Mucosa of stomach (tissue), 1 donor: ENCODE measurements around the gene SLC35E3.
A peak's percentile ranks its signal among the peaks of the same experiment; 100 is the strongest.
"Not testable (repeated sequence)": the region's sequence is repeated elsewhere in the genome, so short reads cannot be mapped to it uniquely, and the experiment has no call there.

Experiments used
- H3K27me3 ChIP-seq: one replicate; pipeline ENCODE4 v1.7.0; 2013; ENCODE audit warnings: mild to moderate bottlenecking, low read length; ENCODE audit not compliant: control insufficient read depth, insufficient read depth
- H3K36me3 ChIP-seq: one replicate; pipeline ENCODE4 v1.7.0; 2013; ENCODE audit warnings: low read length; ENCODE audit not compliant: control insufficient read depth, insufficient read depth
- H3K4me1 ChIP-seq: one replicate; pipeline ENCODE4 v1.7.0; 2013; ENCODE audit warnings: mild to moderate bottlenecking, low read length; ENCODE audit not compliant: control insufficient read depth, insufficient read depth
- H3K4me3 ChIP-seq: one replicate; pipeline ENCODE4 v1.7.0; 2013; ENCODE audit warnings: low read length
- H3K9ac ChIP-seq: one replicate; pipeline ENCODE4 v1.7.0; 2013; ENCODE audit warnings: mild to moderate bottlenecking, low read length, moderate library complexity
- H3K9me3 ChIP-seq: one replicate; pipeline ENCODE4 v1.7.0; 2013; ENCODE audit warnings: mild to moderate bottlenecking, low read length, moderate library complexity; ENCODE audit not compliant: control insufficient read depth
- donor health status: Pancreatic carcinoma.

The SLC35E3 gene

GRCh38 chr12:68802911-68803651, 57.1 kb downstream of the SLC35E3 start:
- not testable (repeated sequence) for H3K4me3 ChIP-seq, H3K9ac ChIP-seq, H3K36me3 ChIP-seq, H3K27me3 ChIP-seq, H3K4me1 ChIP-seq, H3K9me3 ChIP-seq

- Histone ChIP-seq H3K9ac (no peak overlapping the region), H3K4me1 (peaks cover 6% of the 10 kb centered on the region), H3K36me3 (no peaks in the 10 kb centered on the region), H3K4me3 (no peak overlapping the region), H3K27me3 (no peaks in the 10 kb centered on the region), H3K9me3 (no peaks in the 10 kb centered on the region)
These were observed 58.1 kb downstream of the SLC35E3 start for GRCh38 chr12:68803948-68804656.

- Histone ChIP-seq H3K9ac (no peak overlapping the region), H3K9me3 (no peaks in the 10 kb centered on the region), H3K27me3 (no peaks in the 10 kb centered on the region), H3K4me1 (peaks cover 6% of the 10 kb centered on the region), H3K4me3 (no peak overlapping the region), H3K36me3 (no peaks in the 10 kb centered on the region)
These were observed 58.9 kb downstream of the SLC35E3 start for GRCh38 chr12:68804657-68805591.

- H3K27me3 ChIP-seq: no peaks in the 10 kb centered on the region
- H3K4me3 ChIP-seq: no peak overlapping the region
- no peak overlapping the region for H3K9ac ChIP-seq
- no peaks in the 10 kb centered on the region for H3K36me3 ChIP-seq
- H3K9me3 ChIP-seq: no peaks in the 10 kb centered on the region
- peaks cover 6% of the 10 kb centered on the region for H3K4me1 ChIP-seq
These were observed 59.7 kb downstream of the SLC35E3 start for GRCh38 chr12:68805592-68806120.

- Histone ChIP-seq H3K4me3 (no peak overlapping the region), H3K27me3 (no peaks in the 10 kb centered on the region), H3K36me3 (no peaks in the 10 kb centered on the region), H3K9ac (no peak overlapping the region), H3K9me3 (no peaks in the 10 kb centered on the region), H3K4me1 (peaks cover 12% of the 10 kb centered on the region)
These were observed 60.7 kb downstream of the SLC35E3 start for GRCh38 chr12:68806488-68807237.

- Histone ChIP-seq H3K4me1 (peaks cover 14% of the 10 kb centered on the region), H3K4me3 (peak overlapping the region; percentile 74), H3K9ac (peak overlapping the region; percentile 96)
- H3K36me3 ChIP-seq, H3K9me3 ChIP-seq, H3K27me3 ChIP-seq: not testable (repeated sequence)
These were observed 61.2 kb downstream of the SLC35E3 start for GRCh38 chr12:68807274-68807575.

- H3K4me3 ChIP-seq: peak within 1 kb of the TSS; percentile 83
- H3K9ac ChIP-seq: peak within 1 kb of the TSS; percentile 96
- H3K27me3 ChIP-seq: no peaks in the 10 kb centered on the region
- H3K4me1 ChIP-seq: peaks cover 14% of the 10 kb centered on the region
- H3K36me3 ChIP-seq: no peaks in the 10 kb centered on the region
- H3K9me3 ChIP-seq: no peaks in the 10 kb centered on the region
These were observed 61.8 kb downstream of the SLC35E3 start, which contains the start of gene MDM2 for GRCh38 chr12:68807576-68808387. MDM2 (plus strand) TSS chr12:68808177; CDS start chr12:68808478, 301 bp downstream.

- Histone ChIP-seq H3K4me1 (peaks cover 14% of the 10 kb centered on the region), H3K9ac (peak overlapping the region; percentile 96), H3K36me3 (no peaks in the 10 kb centered on the region), H3K27me3 (no peaks in the 10 kb centered on the region), H3K9me3 (no peaks in the 10 kb centered on the region), H3K4me3 (peak overlapping the region; percentile 83)
These were observed 62.6 kb downstream of the SLC35E3 start for GRCh38 chr12:68808388-68809189.

GRCh38 chr12:68809190-68810026, 63.4 kb downstream of the SLC35E3 start:
- no peaks in the 10 kb centered on the region for H3K27me3 ChIP-seq
- H3K4me1 ChIP-seq: peaks cover 14% of the 10 kb centered on the region
- H3K4me3 ChIP-seq: peak overlapping the region; percentile 83
- H3K9me3 ChIP-seq: no peaks in the 10 kb centered on the region
- no peaks in the 10 kb centered on the region for H3K36me3 ChIP-seq
- H3K9ac ChIP-seq: peak overlapping the region; percentile 96

GRCh38 chr12:68810027-68810389, 64.0 kb downstream of the SLC35E3 start:
- not testable (repeated sequence) for H3K9ac ChIP-seq, H3K4me3 ChIP-seq, H3K27me3 ChIP-seq, H3K36me3 ChIP-seq, H3K9me3 ChIP-seq
- H3K4me1 ChIP-seq: peaks cover 14% of the 10 kb centered on the region
